OCI-LY3 (cell line): Measurements from ENCODE around the gene FRMD3.

Experiments
- H2AFZ ChIP-seq: fragments of 200-600, 300-600 bp; shearing (Covaris generic); 2 replicates; pipeline ENCODE4 v1.6.0; 2014; ENCODE audit warnings: antibody characterized with exemption, low read depth, low read length
- H3K27ac ChIP-seq: fragments of 200-600, 300-600 bp; sonication (generic); 2 replicates; pipeline ENCODE4 v1.5.1; 2014; ENCODE audit warnings: mild to moderate bottlenecking, low read length, moderate library complexity, mixed read lengths
- H3K27me3 ChIP-seq: fragments of 200-600, 300-600 bp; sonication (generic); 2 replicates; pipeline ENCODE4 v1.6.1; 2014; ENCODE audit warnings: low read depth, low read length, mixed read lengths
- H3K36me3 ChIP-seq: fragments of 200-600, 300-600 bp; sonication (generic); replicated peaks from 2 replicates; pipeline ENCODE3; 2014; ENCODE audit warnings: low read depth, low read length, mixed read lengths
- H3K4me1 ChIP-seq: fragments of 300-600, 200-600 bp; sonication (generic); 2 replicates; pipeline ENCODE4 v1.6.1; 2014; ENCODE audit warnings: low read length, mixed read lengths
- H3K4me2 ChIP-seq: fragments of 200-600, 300-600 bp; sonication (generic); 2 replicates; pipeline ENCODE4 v1.6.1; 2014; ENCODE audit warnings: low read length, mixed read lengths
- H3K4me3 ChIP-seq: fragments of 300-600, 200-600 bp; sonication (generic); 2 replicates; pipeline ENCODE4 v1.5.1; 2014; ENCODE audit warnings: antibody characterized with exemption, mild to moderate bottlenecking, low read length, moderate library complexity
- H3K79me2 ChIP-seq: fragments of 300-600, 200-600 bp; shearing (Covaris generic); 2 replicates; pipeline ENCODE4 v1.6.1; 2014; ENCODE audit warnings: mild to moderate bottlenecking, low read length, mixed read lengths
- H3K9ac ChIP-seq: fragments of 300-600, 200-600 bp; shearing (Covaris generic); 2 replicates; pipeline ENCODE4 v1.6.0; 2014; ENCODE audit warnings: mild to moderate bottlenecking, low read length, moderate library complexity
- H3K9me3 ChIP-seq: fragments of 200-600, 300-600 bp; shearing (Covaris generic); 2 replicates; pipeline ENCODE4 v1.6.1; 2014; ENCODE audit warnings: low read length, mixed read lengths; ENCODE audit not compliant: insufficient read depth
- H4K20me1 ChIP-seq: fragments of 200-600, 300-600 bp; sonication (generic); 2 replicates; pipeline ENCODE4 v1.6.1; 2016; ENCODE audit warnings: low read length, mixed read lengths; ENCODE audit not compliant: insufficient read depth
- EZH2phosphoT487 ChIP-seq: fragments of 200-600 bp; shearing (Covaris generic); IDR thresholded peaks from 2 replicates; pipeline ENCODE4 v1.6.1; 2018; ENCODE audit warnings: antibody characterized with exemption, mixed run types, low read depth
- TF ChIP-seq, protein P1 (sequence below): fragments of 200-600, 300-600 bp; sonication (generic); IDR thresholded peaks from 2 replicates; pipeline ENCODE4 v1.5.1; 2014; ENCODE audit warnings: antibody characterized with exemption, low read length, low read depth

Gene FRMD3

GRCh38 chr9:83489961-83490360 is 48.2 kb downstream of the FRMD3 start:
- Histone ChIP-seq H3K9ac (no peak overlapping the region), H3K79me2 (no peaks in the 10 kb centered on the region), H4K20me1 (no peaks in the 10 kb centered on the region), H3K4me1 (no peaks in the 10 kb centered on the region), H3K4me3 (no peak overlapping the region), H3K4me2 (no peak overlapping the region), H3K27me3 (no peaks in the 10 kb centered on the region), H3K27ac (no peak overlapping the region), H2AFZ (no peak overlapping the region), H3K36me3 (no peaks in the 10 kb centered on the region), H3K9me3 (no peaks in the 10 kb centered on the region)
- no peak for TF ChIP-seq EZH2phosphoT487
- TF ChIP-seq, protein P1, sequence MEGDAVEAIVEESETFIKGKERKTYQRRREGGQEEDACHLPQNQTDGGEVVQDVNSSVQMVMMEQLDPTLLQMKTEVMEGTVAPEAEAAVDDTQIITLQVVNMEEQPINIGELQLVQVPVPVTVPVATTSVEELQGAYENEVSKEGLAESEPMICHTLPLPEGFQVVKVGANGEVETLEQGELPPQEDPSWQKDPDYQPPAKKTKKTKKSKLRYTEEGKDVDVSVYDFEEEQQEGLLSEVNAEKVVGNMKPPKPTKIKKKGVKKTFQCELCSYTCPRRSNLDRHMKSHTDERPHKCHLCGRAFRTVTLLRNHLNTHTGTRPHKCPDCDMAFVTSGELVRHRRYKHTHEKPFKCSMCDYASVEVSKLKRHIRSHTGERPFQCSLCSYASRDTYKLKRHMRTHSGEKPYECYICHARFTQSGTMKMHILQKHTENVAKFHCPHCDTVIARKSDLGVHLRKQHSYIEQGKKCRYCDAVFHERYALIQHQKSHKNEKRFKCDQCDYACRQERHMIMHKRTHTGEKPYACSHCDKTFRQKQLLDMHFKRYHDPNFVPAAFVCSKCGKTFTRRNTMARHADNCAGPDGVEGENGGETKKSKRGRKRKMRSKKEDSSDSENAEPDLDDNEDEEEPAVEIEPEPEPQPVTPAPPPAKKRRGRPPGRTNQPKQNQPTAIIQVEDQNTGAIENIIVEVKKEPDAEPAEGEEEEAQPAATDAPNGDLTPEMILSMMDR: no peak

DNA sequence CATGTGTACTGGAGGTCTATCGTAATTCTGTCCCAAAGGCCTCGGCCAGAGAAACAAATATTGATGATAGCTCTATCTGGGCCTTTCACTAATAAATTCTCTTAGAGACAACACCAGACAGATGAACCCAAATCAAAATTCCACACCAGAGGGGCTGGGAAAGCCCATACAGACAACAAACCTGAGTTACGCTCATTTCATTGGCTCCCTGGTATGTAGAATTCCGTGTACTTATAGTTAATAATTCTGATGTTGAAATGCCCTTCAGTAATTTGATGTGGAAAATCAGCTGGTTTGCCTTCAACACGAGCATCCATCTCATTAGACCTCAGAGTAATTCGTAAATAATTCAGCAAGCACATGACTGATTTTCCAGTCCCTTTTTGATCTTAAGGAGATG is 53.2 kb downstream of the FRMD3 start:
- Histone ChIP-seq H3K27me3 (no peaks in the 10 kb centered on the region), H2AFZ (no peak overlapping the region), H3K36me3 (peaks cover under 1% of the 10 kb centered on the region), H3K4me1 (no peaks in the 10 kb centered on the region), H3K4me2 (no peak overlapping the region), H4K20me1 (no peaks in the 10 kb centered on the region), H3K79me2 (no peaks in the 10 kb centered on the region), H3K4me3 (no peak overlapping the region), H3K27ac (no peak overlapping the region), H3K9me3 (no peaks in the 10 kb centered on the region), H3K9ac (no peak overlapping the region)
- TF ChIP-seq, protein P1: no peak
- no peak for TF ChIP-seq EZH2phosphoT487

DNA sequence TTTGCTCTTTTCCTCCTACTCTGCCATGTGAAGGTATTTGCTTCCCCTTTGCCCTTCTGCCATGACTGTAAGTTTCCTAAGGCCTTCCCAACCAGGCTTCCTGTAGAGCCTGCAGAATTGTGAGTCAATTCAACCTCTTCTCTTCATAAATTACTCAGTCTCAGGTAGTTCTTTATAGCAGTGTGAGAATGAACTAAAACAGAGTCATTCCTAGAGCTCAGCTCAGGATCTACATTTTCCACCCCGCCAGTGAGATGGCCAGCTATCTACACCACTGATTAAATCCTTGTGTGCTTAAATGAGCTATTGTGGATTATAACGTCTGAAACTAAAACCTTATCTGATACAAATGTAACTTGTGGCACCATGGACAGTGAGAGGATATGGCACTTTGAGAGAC is 55.0 kb downstream of the FRMD3 start:
- Histone ChIP-seq H3K9ac (no peak overlapping the region), H3K4me3 (no peak overlapping the region), H3K27ac (no peak overlapping the region), H2AFZ (no peak overlapping the region), H3K79me2 (no peaks in the 10 kb centered on the region), H3K4me2 (no peak overlapping the region), H3K36me3 (peaks cover 2% of the 10 kb centered on the region), H3K27me3 (no peaks in the 10 kb centered on the region), H4K20me1 (no peaks in the 10 kb centered on the region), H3K4me1 (no peaks in the 10 kb centered on the region), H3K9me3 (no peaks in the 10 kb centered on the region)
- TF ChIP-seq EZH2phosphoT487: no peak
- TF ChIP-seq, protein P1: no peak

GRCh38 chr9:83479765-83480164 is 58.4 kb downstream of the FRMD3 start:
- Histone ChIP-seq H3K36me3 (peaks cover 8% of the 10 kb centered on the region), H3K9ac (no peak overlapping the region), H3K9me3 (peaks cover 3% of the 10 kb centered on the region; the same call in 1 of the 2 replicates), H3K4me1 (peaks cover 21% of the 10 kb centered on the region), H3K27ac (no peak overlapping the region), H4K20me1 (no peaks in the 10 kb centered on the region), H3K4me2 (no peak overlapping the region), H2AFZ (no peak overlapping the region), H3K27me3 (no peaks in the 10 kb centered on the region), H3K4me3 (no peak overlapping the region), H3K79me2 (no peaks in the 10 kb centered on the region)
- TF ChIP-seq, protein P1: no peak
- no peak for TF ChIP-seq EZH2phosphoT487
